ENCODE data around the gene ISYNA1. TPM values are rescaled to one million over a fixed set of nuclear protein-coding genes. Genes with fewer than 3 reads are reported as not detected.

Gene ISYNA1
- total and polyA plus RNA-seq, 4 donors: 4.7 to 41.9 (median 10.1) TPM

- no peak overlapping the region for H3K4me3 ChIP-seq (ENCODE audit: low read depth in 1 of 3, low read length in 3 of 3)
- TF ChIP-seq ATF3 (IDR thresholded peaks at IDR 0.05) (no peak), RAD21 (IDR thresholded peaks at IDR 0.05) (no peak), FOXA1 (IDR thresholded peaks at IDR 0.05) (no peak), ZBTB33 (IDR thresholded peaks at IDR 0.05) (no peak), TAF1 (conservative IDR thresholded peaks at IDR 0.05) (no peak), HNF4G (IDR thresholded peaks at IDR 0.05) (no peak), EGR1 (IDR thresholded peaks at IDR 0.05; ENCODE audit: low read depth in 2 of 2) (no peak), JUND (IDR thresholded peaks at IDR 0.05) (no peak), SP1 (IDR thresholded peaks at IDR 0.05) (no peak), MAX (IDR thresholded peaks at IDR 0.05) (no peak), CTCF (IDR thresholded peaks at IDR 0.05; ENCODE audit: low read depth, low read length, missing input control) (no peak), YY1 (IDR thresholded peaks at IDR 0.05) (no peak), GABPA (IDR thresholded peaks at IDR 0.05 in 1 of 2, conservative IDR thresholded peaks at IDR 0.05 in 1 of 2) (no peak), NR2F2 (IDR thresholded peaks at IDR 0.05) (no peak), REST (IDR thresholded peaks at IDR 0.05) (no peak), FOXA2 (IDR thresholded peaks at IDR 0.05) (no peak), HNF4A (conservative IDR thresholded peaks at IDR 0.05) (no peak)
- no peaks in the 10 kb centered on the region for H3K27me3 ChIP-seq (ENCODE audit: control insufficient read depth in 4 of 4, insufficient read depth in 4 of 4, low read length in 3 of 4)
- H3K27ac ChIP-seq (ENCODE audit: low read depth in 1 of 2, low read length in 2 of 2): no peak overlapping the region
- peaks cover 12 to 52% (median 28%) of the 10 kb centered on the region in 4 donors for H3K36me3 ChIP-seq (ENCODE audit: control insufficient read depth in 4 of 4, insufficient read depth in 3 of 4, low read depth in 1 of 4, low read length in 3 of 4)
- 89% methylated on average over 34 of the region's 34 CpGs for WGBS
- no peaks in the 10 kb centered on the region for H3K9me3 ChIP-seq (ENCODE audit: control insufficient read depth in 4 of 4, low read length in 3 of 4)
- peaks cover 0 to 17% (median 13%) of the 10 kb centered on the region in 4 donors for H3K4me1 ChIP-seq (ENCODE audit: control insufficient read depth in 4 of 4, insufficient read depth in 4 of 4, low read length in 3 of 4)
- no peak for DNase-seq (ENCODE audit: low spot score)
- no peak overlapping the region for H3K9ac ChIP-seq (ENCODE audit: low read depth in 1 of 2, low read length in 2 of 2)
Measured at GRCh38 chr19:18446145-18446810, 8.3 kb upstream of the ISYNA1 start.

All from liver (tissue), 9 donors.